ENCODE data around the gene MCM6. TPM values are rescaled to one million over a fixed set of nuclear protein-coding genes. Genes with fewer than 3 reads are reported as not detected.

The MCM6 gene
- total RNA-seq, 1 donor from 2014 or later, result 74.4 TPM

GRCh38 chr2:135836596-135837270 lies 39.5 kb downstream of the MCM6 start, which contains the start of gene LCT:
Gene LCT (minus strand): TSS chr2:135837184. CDS start chr2:135837169, 15 bp downstream.
- Histone ChIP-seq H3K27me3 (no peaks in the 10 kb centered on the region), H3K4me2 (no peak within 1 kb of the TSS), H2AFZ (replicated peaks) (no peak within 1 kb of the TSS), H3K4me3 (no peak within 1 kb of the TSS), H3F3A (ENCODE audit: low read depth) (peaks cover 29% of the 10 kb centered on the region), H3K36me3 (peaks cover 10% of the 10 kb centered on the region), H3K9ac (no peak within 1 kb of the TSS), H3K79me2 (ENCODE audit: low read depth) (no peaks in the 10 kb centered on the region), H3K4me1 (no peaks in the 10 kb centered on the region), H4K20me1 (ENCODE audit: low read depth) (no peaks in the 10 kb centered on the region), H3K9me3 (ENCODE audit: low read depth) (no peaks in the 10 kb centered on the region), H3K27ac (no peak within 1 kb of the TSS)
- no peak within 1 kb of the TSS for H3K4me3 Mint-ChIP-seq
- no peaks in the 10 kb centered on the region for H3K4me1 Mint-ChIP-seq
- H3K36me3 Mint-ChIP-seq, result peaks cover 4% of the 10 kb centered on the region
- H3K27ac Mint-ChIP-seq, result no peak within 1 kb of the TSS
- TF ChIP-seq EZH2phosphoT487 (IDR thresholded peaks at IDR 0.05), result no peak
- no peak for TF ChIP-seq EZH2 (IDR thresholded peaks at IDR 0.05)
- TF ChIP-seq CTCF (IDR thresholded peaks at IDR 0.05), result no peak
- DNase-seq (ENCODE audit: low spot score), result no peak
- H3K9me3 Mint-ChIP-seq, result no peaks in the 10 kb centered on the region
- H3K27me3 Mint-ChIP-seq (ENCODE audit: insufficient read depth, low read depth), result peaks cover 3% of the 10 kb centered on the region

- H3K27ac Mint-ChIP-seq, result peak overlapping the region; percentile 76
- no peaks in the 10 kb centered on the region for H3K79me2 ChIP-seq (ENCODE audit: low read depth)
- H3K27ac ChIP-seq, result no peak overlapping the region
- H3K4me1 ChIP-seq, result no peaks in the 10 kb centered on the region
- no peak for DNase-seq (ENCODE audit: low spot score)
- H3K27me3 Mint-ChIP-seq (ENCODE audit: insufficient read depth, low read depth), result peaks cover 3% of the 10 kb centered on the region
- H4K20me1 ChIP-seq (ENCODE audit: low read depth), result no peaks in the 10 kb centered on the region
- H3K36me3 Mint-ChIP-seq, result peaks cover 2% of the 10 kb centered on the region
- no peak for TF ChIP-seq EZH2 (IDR thresholded peaks at IDR 0.05)
- TF ChIP-seq CTCF (IDR thresholded peaks at IDR 0.05), result no peak
- TF ChIP-seq EZH2phosphoT487 (IDR thresholded peaks at IDR 0.05), result no peak
- H3K4me1 Mint-ChIP-seq, result no peaks in the 10 kb centered on the region
- no peaks in the 10 kb centered on the region for H3K9me3 Mint-ChIP-seq
- H2AFZ ChIP-seq (replicated peaks), result no peak overlapping the region
- H3K36me3 ChIP-seq, result no peaks in the 10 kb centered on the region
- no peaks in the 10 kb centered on the region for H3F3A ChIP-seq (ENCODE audit: low read depth)
- H3K9me3 ChIP-seq (ENCODE audit: low read depth), result no peaks in the 10 kb centered on the region
- no peaks in the 10 kb centered on the region for H3K27me3 ChIP-seq
- H3K4me2 ChIP-seq, result no peak overlapping the region
- no peak overlapping the region for H3K4me3 Mint-ChIP-seq
- no peak overlapping the region for H3K9ac ChIP-seq
- H3K4me3 ChIP-seq, result no peak overlapping the region
These were observed 43.4 kb downstream of the MCM6 start for GRCh38 chr2:135832891-135833290.

- Histone ChIP-seq H3K4me2 (no peak overlapping the region), H3K27me3 (no peaks in the 10 kb centered on the region), H3K79me2 (ENCODE audit: low read depth) (no peaks in the 10 kb centered on the region), H3K4me1 (peaks cover 5% of the 10 kb centered on the region), H4K20me1 (ENCODE audit: low read depth) (no peaks in the 10 kb centered on the region), H3K4me3 (no peak overlapping the region), H3K36me3 (no peaks in the 10 kb centered on the region), H2AFZ (replicated peaks) (no peak overlapping the region), H3K9ac (no peak overlapping the region), H3F3A (ENCODE audit: low read depth) (no peaks in the 10 kb centered on the region), H3K9me3 (ENCODE audit: low read depth) (no peaks in the 10 kb centered on the region), H3K27ac (no peak overlapping the region)
- no peak for DNase-seq (ENCODE audit: low spot score)
- no peaks in the 10 kb centered on the region for H3K9me3 Mint-ChIP-seq
- no peak overlapping the region for H3K27ac Mint-ChIP-seq
- H3K27me3 Mint-ChIP-seq (ENCODE audit: insufficient read depth, low read depth), result peaks cover 1% of the 10 kb centered on the region
- H3K4me3 Mint-ChIP-seq, result no peak overlapping the region
- peaks cover 2% of the 10 kb centered on the region for H3K36me3 Mint-ChIP-seq
- TF ChIP-seq EZH2phosphoT487 (IDR thresholded peaks at IDR 0.05), result no peak
- TF ChIP-seq CTCF (IDR thresholded peaks at IDR 0.05), result no peak
- no peak for TF ChIP-seq EZH2 (IDR thresholded peaks at IDR 0.05)
- no peaks in the 10 kb centered on the region for H3K4me1 Mint-ChIP-seq
These were observed 44.9 kb downstream of the MCM6 start for GRCh38 chr2:135831180-135831812.

Data from neural progenitor cell (in vitro differentiated cells).